K562 (cell line): ENCODE measurements around the gene GPR32. TPM values are rescaled to one million over a fixed set of nuclear protein-coding genes. Genes with fewer than 3 reads are reported as not detected.

Source experiments
- ATAC-seq: fragments of 200-7000 bp; cut with Tn5 transposase; 3 replicates; pipeline ENCODE4 v1.9.1; 2020; ENCODE audit warnings: moderate library complexity
- BruUV-seq: library from RNA; stranded (reverse); fragments of 400-500 nt; replicated peaks from 2 replicates; lab custom pipeline; 2021; lab: Mats Ljungman, UMichigan
- CTCF ChIA-PET: fragments of 300-600 bp; formaldehyde crosslinking; extraction: SDS; loops from one replicate; lab custom pipeline; 2021; ENCODE audit warnings: low intra/inter-chr PET ratio; lab: Yijun Ruan, JAX
- POLR2A ChIA-PET: fragments of 300-600, 350-650 bp; sonication (Branson Sonifier 250); formaldehyde crosslinking; extraction: SDS; loops from one replicate; lab custom pipeline; 2021; ENCODE audit warnings: antibody characterized with exemption, inconsistent platforms; lab: Yijun Ruan, JAX
- DNase-seq, 4 experiments: peaks; one replicate each; pipeline versions ENCODE4 v3.0.0 to v3.0.0-alpha.2; 2011 to 2018; ENCODE audit warnings: low spot score in 3 of 4, mixed read lengths in 3 of 4; ENCODE audit errors: extremely low read depth in 1 of 4
- FAIRE-seq: peaks from 2 replicates; lab custom pipeline; 2011; peaks lifted over from hg19 to GRCh38; lab: Jason Lieb, UNC
- H2AFZ ChIP-seq: 2 replicates; pipeline ENCODE4 v1.6.0; 2011; ENCODE audit warnings: low read depth, low read length, control low read depth, inconsistent platforms
- H3K27ac ChIP-seq: fragments of 200-600 bp; 3 replicates; pipeline ENCODE4 v1.8.0; 2011; ENCODE audit warnings: low read depth, mild to moderate bottlenecking, control low read depth, inconsistent platforms, low read length, moderate library complexity, mixed read lengths; ENCODE audit errors: extremely low read depth
- H3K27me3 ChIP-seq, 2 experiments: fragments of 300-600 bp in 1 of 2; 2 replicates in 1 of 2; 3 replicates in 1 of 2; pipeline versions ENCODE4 v1.6.0 to v1.8.0; 2011; ENCODE audit warnings: inconsistent platforms in 2 of 2, low read length in 2 of 2, mild to moderate bottlenecking in 1 of 2, mixed read lengths in 1 of 2, moderate library complexity in 1 of 2; ENCODE audit not compliant: control insufficient read depth in 2 of 2, insufficient read depth in 2 of 2
- H3K36me3 ChIP-seq: fragments of 300-600 bp; 3 replicates; pipeline ENCODE4 v1.8.0; 2011; ENCODE audit warnings: mild to moderate bottlenecking, low read length, inconsistent platforms; ENCODE audit not compliant: control insufficient read depth, insufficient read depth
- H3K4me1 ChIP-seq, 2 experiments: fragments of 200-600 bp in 1 of 2; replicated peaks in 1 of 2; 2 replicates in 1 of 2; 3 replicates in 1 of 2; pipeline versions ENCODE4 v1.5.1 to v1.8.0; 2011; ENCODE audit warnings: inconsistent platforms in 2 of 2, low read length in 2 of 2, mild to moderate bottlenecking in 1 of 2, mixed read lengths in 1 of 2, moderate library complexity in 1 of 2; ENCODE audit not compliant: control insufficient read depth in 2 of 2, insufficient read depth in 2 of 2
- H3K4me2 ChIP-seq: 2 replicates; pipeline ENCODE4 v1.6.1; 2011; ENCODE audit warnings: low read length, control low read depth, inconsistent platforms, mixed read lengths; ENCODE audit not compliant: insufficient read depth
- H3K4me3 ChIP-seq: fragments of 200-600 bp; sonication (generic), shearing (Covaris generic); 2 replicates; pipeline ENCODE4 v1.5.1; 2016; ENCODE audit warnings: control low read depth, inconsistent platforms
- H3K79me2 ChIP-seq: fragments of 200-600 bp; 3 replicates; pipeline ENCODE4 v1.8.0; 2011; ENCODE audit warnings: low read length, inconsistent platforms; ENCODE audit not compliant: control insufficient read depth, insufficient read depth
- H3K9ac ChIP-seq, 2 experiments: 2 replicates each; pipeline versions ENCODE4 v1.6.0 to v1.6.1; 2011; ENCODE audit warnings: low read depth in 2 of 2, low read length in 2 of 2, control low read depth in 1 of 2, inconsistent platforms in 1 of 2, mild to moderate bottlenecking in 1 of 2, mixed read lengths in 1 of 2; ENCODE audit not compliant: insufficient read depth in 1 of 2
- H3K9me1 ChIP-seq: one replicate; pipeline ENCODE4 v1.6.0; 2011; ENCODE audit warnings: inconsistent platforms, mild to moderate bottlenecking, low read length, moderate library complexity; ENCODE audit not compliant: control insufficient read depth, insufficient read depth
- H3K9me3 ChIP-seq: replicated peaks from 2 replicates; pipeline ENCODE4 v1.5.1; 2011; ENCODE audit warnings: low read depth, low read length, inconsistent platforms; ENCODE audit not compliant: control insufficient read depth, insufficient read depth
- H4K20me1 ChIP-seq: replicated peaks from 2 replicates; pipeline ENCODE4 v1.6.1; 2011; ENCODE audit warnings: low read length, inconsistent platforms, mixed read lengths; ENCODE audit not compliant: control insufficient read depth, insufficient read depth
- FOXK1 ChIP-seq: sonication (generic); formaldehyde crosslinking; IDR thresholded peaks from 2 replicates; pipeline ENCODE4 v1.8.0; 2022; ENCODE audit warnings: missing genetic modification reagents, mild to moderate bottlenecking, borderline replicate concordance
- MCM7 ChIP-seq, 2 experiments: fragments of 450-650 bp; IDR thresholded peaks; 2 replicates each; pipeline ENCODE4 v1.6.1; 2016 to 2018
- PRMT5 ChIP-seq: sonication (generic); formaldehyde crosslinking; IDR thresholded peaks from 2 replicates; pipeline ENCODE4 v1.5.0; 2020; ENCODE audit warnings: missing genetic modification reagents
- RNF2 ChIP-seq: sonication (generic); IDR thresholded peaks from 2 replicates; pipeline ENCODE4 v1.6.1; 2016
- SNRNP70 ChIP-seq: fragments of 200-400 bp; formaldehyde crosslinking; optimal IDR thresholded peaks from 2 replicates; pipeline ENCODE3; 2017; ENCODE audit warnings: low read depth, low read length
- TCF3 ChIP-seq: sonication (generic); formaldehyde crosslinking; IDR thresholded peaks from 2 replicates; pipeline ENCODE4 v1.4.0; 2020; ENCODE audit warnings: mild to moderate bottlenecking, missing genetic modification reagents
- ZFP30 ChIP-seq: fragments of 250-450 bp; sonication (Bioruptor Pico); IDR thresholded peaks from 2 replicates; pipeline ENCODE4 v1.8.0; 2022; ENCODE audit warnings: moderate library complexity, mild to moderate bottlenecking, inconsistent platforms, borderline replicate concordance
- ZNF512 ChIP-seq: IDR thresholded peaks from 2 replicates; pipeline ENCODE4 v1.6.1; 2016; ENCODE audit warnings: missing genetic modification characterization, missing compliant biosample characterization
- WGBS: fragments of 100-300 bp; shearing (Covaris generic); methylation state at CpG from one replicate; pipeline ENCODE4 v1.1.6; 2016; ENCODE audit warnings: low coverage, mixed read lengths; ENCODE audit not compliant: insufficient coverage; ENCODE audit errors: missing lambda C conversion rate; 5-methylcytosine and 5-hydroxymethylcytosine counted together
- in situ Hi-C: fragments of 300-500 bp; cut with MboI; formaldehyde crosslinking; loops from 4 replicates; pipeline ENCODE4 v1.15.0; 2018; ENCODE audit warnings: inconsistent platforms, mixed read lengths
- intact Hi-C: fragments of 100-400 bp; cut with micrococcal nuclease; formaldehyde crosslinking; loops from 2 replicates; pipeline ENCODE4 v1.14.2; 2022
- polyA plus RNA-seq, 8 experiments: library from polyadenylated mRNA; depleted of rRNA in 4 of 8; stranded (reverse) in 5 of 8; unstranded in 3 of 8; fragments of >200 nt; fragmentation: Nextera tagmentation in 2 of 8; fragmentation: Illumina TruSeq in 1 of 8; extraction: Ambion mirVana in 2 of 8; extraction: Trizol in 1 of 8; gene quantifications; 2 replicates each; pipeline versions ENCODE4 v1.2.1 to v1.2.3, GENCODE V29; 2011 to 2014; ENCODE audit warnings: inconsistent platforms in 1 of 8, missing spikeins in 1 of 8
- total RNA-seq, 7 experiments: library from RNA; depleted of rRNA in 6 of 7; stranded (reverse); fragments of >200 nt in 6 of 7; fragmentation: Illumina TruSeq in 2 of 7; extraction: Trizol in 2 of 7; gene quantifications; 2 replicates each; pipeline versions ENCODE4 v1.2.1 to v1.2.3, GENCODE V29; 2011 to 2021; ENCODE audit warnings: low replicate concordance in 1 of 7

GPR32 gene
- total and polyA plus RNA-seq, 9 of the 15 experiments (the other 6 are each of a cell fraction or from before 2014, with no cell fraction given), result not detected

- WGBS, result 20% methylated on average over 4 of the region's 4 CpGs
- in situ Hi-C loops (no loop called here), intact Hi-C loops (no loop called here)
- H2AFZ ChIP-seq, result no peak overlapping the region
- no TSS peak for BruUV-seq
- peaks cover 21 to 27% of the 10 kb centered on the region in 2 experiments; a peak in 4 of 5 replicates for H3K4me1 ChIP-seq
- no peaks in the 10 kb centered on the region for H3K27me3 ChIP-seq
- ATAC-seq, result no peak
- no peak overlapping the region; the same call in 1 of the 2 replicates for H3K4me2 ChIP-seq
- ChIA-PET POLR2A (interaction anchor here (1.3 to 2.9 kb wide), 2 partner anchors 53 to 54 kb away, joined by 4 to 10 read pairs; partner anchors contain the start of gene CLEC11A), CTCF (interaction anchor here (0.9 kb wide), 1 partner anchor 52 kb away, joined by 5 read pairs; no protein-coding TSS in a partner anchor)
- DNase-seq, result no peak
- no peaks in the 10 kb centered on the region for H3K9me1 ChIP-seq
- H3K9ac ChIP-seq, result no peak overlapping the region
- H3K27ac ChIP-seq, result no peak overlapping the region
- FAIRE-seq, result no peak
- no peaks in the 10 kb centered on the region for H4K20me1 ChIP-seq
- H3K79me2 ChIP-seq, result no peaks in the 10 kb centered on the region
- H3K36me3 ChIP-seq, result no peaks in the 10 kb centered on the region
- H3K9me3 ChIP-seq, result no peaks in the 10 kb centered on the region
- H3K4me3 ChIP-seq, result no peak overlapping the region
- no peak for TF ChIP-seq TCF3 (CRISPR knock-in tag)
- TF ChIP-seq MCM7 (IDR thresholded peaks at IDR 0.05), result no peak
- no peak for TF ChIP-seq FOXK1 (CRISPR knock-in tag)
- no peak for TF ChIP-seq SNRNP70
- TF ChIP-seq ZNF512, result 0 out of 2 replicates have a peak, but pooled peaks have one; percentile 46
- TF ChIP-seq RNF2, result no peak
- TF ChIP-seq ZFP30 (CRISPR knock-in tag), result no peak
- TF ChIP-seq PRMT5 (CRISPR knock-in tag), result no peak
Measured at GRCh38 chr19:50777261-50777660, 7.0 kb downstream of the GPR32 start.
